Activated CD4-positive, alpha-beta memory T cell treated with anti-CD3 and anti-CD28 coated beads for 36 hours (primary cell): Measurements from ENCODE around the gene PEX13. TPM values are rescaled to one million over a fixed set of nuclear protein-coding genes. Genes with fewer than 3 reads are reported as not detected.
"Not testable (repeated sequence)": the region's sequence is repeated elsewhere in the genome, so short reads cannot be mapped to it uniquely, and the experiment has no call there.

ENCODE experiments used
- CTCF ChIA-PET: fragments of 350-600 bp; sonication (Branson Sonifier 250); formaldehyde crosslinking; loops from one replicate; lab custom pipeline; 2021; ENCODE audit warnings: antibody characterized with exemption, inconsistent platforms; lab: Charles Lee
- POLR2A ChIA-PET: fragments of 350-600 bp; sonication (Branson Sonifier 250); formaldehyde crosslinking; loops from one replicate; lab custom pipeline; 2021; ENCODE audit warnings: antibody characterized with exemption; lab: Charles Lee
- DNase-seq: peaks from one replicate; pipeline ENCODE4 v3.0.0-alpha.2; 2020
- H3K27ac Mint-ChIP-seq: one replicate; pipeline ENCODE4 v1.8.0; 2021; ENCODE audit warnings: mixed read lengths
- H3K27me3 Mint-ChIP-seq: one replicate; pipeline ENCODE4 v1.8.0; 2021; ENCODE audit warnings: mixed read lengths
- H3K36me3 Mint-ChIP-seq: one replicate; pipeline ENCODE4 v1.8.0; 2021; ENCODE audit warnings: mixed read lengths
- H3K4me1 Mint-ChIP-seq: one replicate; pipeline ENCODE4 v1.8.0; 2021; ENCODE audit warnings: low read depth, mixed read lengths
- H3K4me3 Mint-ChIP-seq: one replicate; pipeline ENCODE4 v1.8.0; 2021; ENCODE audit warnings: mild to moderate bottlenecking, mixed read lengths
- H3K9me3 Mint-ChIP-seq: one replicate; pipeline ENCODE4 v1.8.0; 2021; ENCODE audit warnings: mixed read lengths
- intact Hi-C: fragments of 100-400 bp; cut with micrococcal nuclease; formaldehyde crosslinking; loops from one replicate; pipeline ENCODE4 v1.15.1; 2023
- total RNA-seq, 2 experiments: library from RNA; stranded (reverse); gene quantifications; one replicate each; pipeline ENCODE4 v1.2.3, GENCODE V29; 2021

PEX13 gene
- total RNA-seq, 2 experiments from 2014 or later = 18.4 to 18.7 TPM

GRCh38 chr2:61034592-61034991 lies 17.1 kb downstream of the PEX13 start:
- H3K27me3 Mint-ChIP-seq, H3K27ac Mint-ChIP-seq, CTCF ChIA-PET, POLR2A ChIA-PET, H3K4me3 Mint-ChIP-seq, H3K4me1 Mint-ChIP-seq, intact Hi-C loops, DNase-seq: not testable (repeated sequence)
- Mint-ChIP-seq H3K9me3 (peaks cover 11% of the 10 kb centered on the region), H3K36me3 (peaks cover 31% of the 10 kb centered on the region)

DNA sequence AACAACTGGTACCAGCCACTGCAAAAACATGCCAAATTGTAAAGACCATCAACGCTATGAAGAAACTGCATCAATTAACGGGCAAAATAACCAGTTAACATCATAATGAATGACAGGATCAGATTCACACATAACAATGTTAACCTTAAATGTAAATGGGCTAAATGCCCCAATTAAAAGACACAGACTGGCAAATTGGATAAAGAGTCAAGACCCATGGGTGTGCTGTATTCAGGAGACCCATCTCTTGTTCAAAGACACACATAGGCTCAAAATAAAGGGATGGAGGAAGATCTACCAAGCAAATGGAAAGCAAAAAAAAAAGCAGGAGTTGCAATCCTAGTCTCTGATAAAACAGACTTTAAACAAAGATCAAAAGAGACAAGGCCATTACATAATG lies 19.1 kb downstream of the PEX13 start:
- peaks cover 12% of the 10 kb centered on the region for H3K4me1 Mint-ChIP-seq
- DNase-seq, H3K27ac Mint-ChIP-seq, POLR2A ChIA-PET, intact Hi-C loops, H3K27me3 Mint-ChIP-seq, CTCF ChIA-PET, H3K4me3 Mint-ChIP-seq: not testable (repeated sequence)
- H3K9me3 Mint-ChIP-seq = peaks cover 11% of the 10 kb centered on the region
- H3K36me3 Mint-ChIP-seq = peaks cover 29% of the 10 kb centered on the region

DNA sequence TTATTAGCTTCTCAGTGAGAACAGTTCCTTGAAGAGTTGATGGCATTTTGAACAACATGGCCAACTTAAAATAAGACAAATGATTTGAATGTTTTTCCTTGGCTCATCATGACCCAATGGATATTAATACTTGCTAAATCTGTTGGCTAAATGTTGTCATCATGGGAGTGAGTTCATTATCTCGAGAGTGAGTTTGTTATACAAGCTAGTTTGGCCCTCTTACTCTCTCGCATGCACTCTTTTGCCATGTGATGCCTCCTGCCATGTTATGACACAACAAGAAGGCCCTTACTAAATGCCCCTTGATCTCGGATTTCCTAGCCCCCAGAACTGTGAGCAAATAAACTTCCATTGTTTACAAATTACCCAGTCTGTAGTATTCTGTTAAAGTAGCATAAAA lies 25.3 kb downstream of the PEX13 start:
- Mint-ChIP-seq H3K4me1 (peaks cover 23% of the 10 kb centered on the region), H3K27me3 (no peaks in the 10 kb centered on the region), H3K9me3 (peaks cover 11% of the 10 kb centered on the region), H3K36me3 (peaks cover 17% of the 10 kb centered on the region), H3K4me3 (no peak overlapping the region), H3K27ac (no peak overlapping the region)
- intact Hi-C loops = no loop called here
- CTCF ChIA-PET = no interaction called here
- POLR2A ChIA-PET = no interaction called here
- DNase-seq = no peak

- H3K27me3 Mint-ChIP-seq = no peaks in the 10 kb centered on the region
- H3K9me3 Mint-ChIP-seq = no peaks in the 10 kb centered on the region
- H3K36me3 Mint-ChIP-seq = peaks cover 26% of the 10 kb centered on the region
- no peak overlapping the region for H3K4me3 Mint-ChIP-seq
- H3K27ac Mint-ChIP-seq = no peak overlapping the region
- DNase-seq = no peak
- H3K4me1 Mint-ChIP-seq = peaks cover 23% of the 10 kb centered on the region
- CTCF ChIA-PET = interaction anchor here (0.6 kb wide), 1 partner anchor 394 kb away, joined by 3 read pairs; no protein-coding TSS in a partner anchor
- intact Hi-C loops = no loop called here
- POLR2A ChIA-PET = no interaction called here
These were observed 27.1 kb downstream of the PEX13 start for GRCh38 chr2:61044636-61045035.

DNA sequence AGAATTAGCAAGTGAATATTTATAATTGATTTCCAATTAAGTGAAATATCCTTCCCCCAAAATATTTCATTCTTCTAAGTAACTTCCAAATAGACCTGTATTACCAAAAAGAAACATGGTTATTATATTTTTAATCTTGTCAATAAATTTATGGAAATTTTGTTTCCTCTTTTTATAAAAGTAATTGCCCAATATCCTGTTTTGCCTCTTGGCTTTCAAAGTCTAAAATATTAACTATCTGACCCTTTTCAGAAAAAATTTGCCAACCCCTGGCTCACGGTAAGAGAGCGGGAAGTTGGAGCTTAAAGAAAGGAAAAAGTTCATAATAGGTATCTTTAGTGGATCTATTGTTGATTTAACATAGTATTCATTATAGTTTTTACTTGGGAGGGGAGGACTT lies 27.7 kb downstream of the PEX13 start:
- CTCF ChIA-PET = no interaction called here
- intact Hi-C loops = no loop called here
- no peak overlapping the region for H3K27ac Mint-ChIP-seq
- H3K36me3 Mint-ChIP-seq = peaks cover 26% of the 10 kb centered on the region
- POLR2A ChIA-PET = no interaction called here
- H3K4me1 Mint-ChIP-seq = peaks cover 22% of the 10 kb centered on the region
- H3K9me3 Mint-ChIP-seq = no peaks in the 10 kb centered on the region
- no peak for DNase-seq
- no peak overlapping the region for H3K4me3 Mint-ChIP-seq
- no peaks in the 10 kb centered on the region for H3K27me3 Mint-ChIP-seq

DNA sequence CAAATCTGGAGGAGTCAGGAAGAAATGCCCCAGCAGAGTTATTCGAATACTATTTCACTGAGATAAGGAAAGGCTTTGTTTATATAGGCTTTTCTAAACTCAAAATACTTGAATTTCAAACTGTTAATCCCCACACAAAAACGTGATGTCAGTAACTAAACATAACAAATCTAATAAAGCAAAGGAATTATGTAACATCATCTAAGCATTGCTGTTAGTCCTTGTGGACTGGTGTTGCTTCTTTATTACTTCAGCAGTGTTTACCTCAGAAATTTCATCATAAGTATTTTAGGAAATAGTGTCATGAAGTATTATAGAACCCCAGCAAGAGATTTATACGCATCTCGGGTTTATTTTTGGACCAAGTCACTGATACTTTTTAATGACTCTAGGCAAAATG lies 28.5 kb downstream of the PEX13 start:
- no peak overlapping the region for H3K27ac Mint-ChIP-seq
- H3K36me3 Mint-ChIP-seq = peaks cover 26% of the 10 kb centered on the region

DNA sequence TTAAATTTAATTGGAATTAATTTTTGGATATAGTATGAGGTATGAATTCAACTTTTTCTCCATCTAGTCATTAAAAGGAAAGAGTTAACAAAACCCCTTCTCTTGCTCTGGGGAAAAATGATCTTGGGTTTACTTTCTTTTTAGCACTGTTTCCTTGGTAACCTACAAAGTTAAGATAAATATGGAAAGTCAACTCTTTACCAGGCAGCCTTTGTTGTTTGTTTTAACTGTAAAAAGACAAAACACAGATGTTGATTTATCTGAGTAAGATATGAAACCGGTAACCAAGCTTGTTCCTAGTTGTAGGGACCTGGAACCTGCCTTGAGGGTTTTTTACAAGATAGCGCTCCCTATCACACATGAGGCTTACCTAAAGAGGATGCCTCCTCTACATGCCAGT lies 38.0 kb downstream of the PEX13 start:
- Mint-ChIP-seq H3K27me3 (no peaks in the 10 kb centered on the region), H3K4me3 (no peak overlapping the region), H3K27ac (no peak overlapping the region), H3K9me3 (no peaks in the 10 kb centered on the region), H3K4me1 (no peaks in the 10 kb centered on the region), H3K36me3 (peaks cover 9% of the 10 kb centered on the region)
- DNase-seq = no peak
- ChIA-PET CTCF (no interaction called here), POLR2A (no interaction called here)
- intact Hi-C loops = no loop called here

More for the DNA sequence above, 28.5 kb downstream of the PEX13 start:
- intact Hi-C loops = no loop called here
- Mint-ChIP-seq H3K4me3 (no peak overlapping the region), H3K4me1 (peaks cover 17% of the 10 kb centered on the region), H3K9me3 (no peaks in the 10 kb centered on the region), H3K27me3 (no peaks in the 10 kb centered on the region)
- DNase-seq = no peak
- ChIA-PET POLR2A (no interaction called here), CTCF (no interaction called here)

DNA sequence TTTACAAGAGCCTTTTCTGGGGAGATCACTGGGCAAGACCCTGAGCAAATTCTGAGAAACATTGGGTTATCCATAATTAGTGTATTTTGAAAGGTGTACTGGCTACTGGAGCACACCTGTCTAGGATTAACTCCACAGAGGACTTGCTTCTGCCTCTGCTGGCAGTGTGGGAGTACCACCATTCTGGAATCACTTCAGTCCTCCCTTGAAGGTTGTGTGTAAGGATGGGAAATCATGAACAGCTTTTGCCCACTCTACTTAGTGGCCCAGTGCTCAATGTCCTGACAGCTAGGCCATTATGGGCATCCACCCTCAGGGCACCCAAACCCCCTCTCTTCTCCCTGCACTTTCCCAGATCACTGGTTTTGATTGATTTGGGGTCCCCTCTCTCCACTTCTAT lies 40.0 kb downstream of the PEX13 start:
- intact Hi-C loops = no loop called here
- ChIA-PET CTCF (no interaction called here), POLR2A (no interaction called here)
- Mint-ChIP-seq H3K36me3 (peaks cover 6% of the 10 kb centered on the region), H3K4me3 (no peak overlapping the region), H3K27ac (no peak overlapping the region), H3K4me1 (no peaks in the 10 kb centered on the region), H3K27me3 (no peaks in the 10 kb centered on the region), H3K9me3 (no peaks in the 10 kb centered on the region)
- DNase-seq = no peak

GRCh38 chr2:61059382-61059781 lies 41.9 kb downstream of the PEX13 start:
- POLR2A ChIA-PET = no interaction called here
- Mint-ChIP-seq H3K27ac (no peak overlapping the region), H3K36me3 (peaks cover 6% of the 10 kb centered on the region), H3K27me3 (no peaks in the 10 kb centered on the region), H3K9me3 (no peaks in the 10 kb centered on the region), H3K4me1 (no peaks in the 10 kb centered on the region), H3K4me3 (no peak overlapping the region)
- DNase-seq = no peak
- intact Hi-C loops = no loop called here
- CTCF ChIA-PET = no interaction called here

- CTCF ChIA-PET = interaction anchor here (0.6 kb wide), 1 partner anchor 59 kb away, joined by 5 read pairs; no protein-coding TSS in a partner anchor
- POLR2A ChIA-PET = interaction anchor here (0.6 to 1.4 kb wide), 4 partner anchors 79 to 274 kb away, joined by 3 to 4 read pairs (median 4); no protein-coding TSS in a partner anchor
- peak; percentile 89 for DNase-seq
- intact Hi-C loops = loop anchor here (1.0 kb wide), 2 partner anchors 49 to 111 kb away; partner anchors contain the start of gene PEX13
- H3K9me3 Mint-ChIP-seq = no peaks in the 10 kb centered on the region
- peaks cover 4% of the 10 kb centered on the region for H3K4me1 Mint-ChIP-seq
- H3K36me3 Mint-ChIP-seq = no peaks in the 10 kb centered on the region
- peak within 1 kb of the TSS; percentile 81 for H3K4me3 Mint-ChIP-seq
- no peaks in the 10 kb centered on the region for H3K27me3 Mint-ChIP-seq
- no peak within 1 kb of the TSS for H3K27ac Mint-ChIP-seq
These were observed 48.5 kb downstream of the PEX13 start, which contains the start of gene SANBR for GRCh38 chr2:61065714-61066709. TSS of gene SANBR (plus strand) at chr2:61065871. CDS start at chr2:61070351, 4,480 bp downstream.

DNA sequence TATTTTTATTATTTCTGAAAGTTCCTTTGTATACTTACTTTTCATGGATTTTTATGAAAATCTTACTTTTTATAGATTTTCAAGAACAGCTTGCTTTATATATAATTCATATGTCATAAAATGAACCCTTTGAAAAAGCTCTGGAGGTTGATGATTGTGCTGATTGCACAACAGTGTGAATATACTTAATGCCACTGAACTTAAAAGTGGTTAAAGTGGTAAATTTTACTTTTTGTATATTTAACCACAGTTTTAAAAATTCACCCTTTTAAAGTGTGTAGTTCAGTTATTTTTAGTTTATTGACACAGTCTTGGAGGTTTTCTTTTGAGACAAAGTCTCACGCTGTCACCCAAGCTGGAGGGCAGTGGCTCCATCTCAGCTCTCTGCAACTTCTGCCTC lies 56.6 kb downstream of the PEX13 start:
- no peak for DNase-seq
- Mint-ChIP-seq H3K27me3 (no peaks in the 10 kb centered on the region), H3K36me3 (peaks cover 5% of the 10 kb centered on the region), H3K4me3 (no peak overlapping the region), H3K9me3 (no peaks in the 10 kb centered on the region), H3K27ac (no peak overlapping the region), H3K4me1 (no peaks in the 10 kb centered on the region)
- POLR2A ChIA-PET = no interaction called here
- intact Hi-C loops = no loop called here
- CTCF ChIA-PET = no interaction called here

GRCh38 chr2:61085883-61086282 lies 68.4 kb downstream of the PEX13 start:
- ChIA-PET POLR2A (no interaction called here), CTCF (no interaction called here)
- Mint-ChIP-seq H3K36me3 (peaks cover 2% of the 10 kb centered on the region), H3K27me3 (no peaks in the 10 kb centered on the region), H3K27ac (no peak overlapping the region), H3K4me1 (no peaks in the 10 kb centered on the region), H3K4me3 (no peak overlapping the region), H3K9me3 (no peaks in the 10 kb centered on the region)
- intact Hi-C loops = no loop called here
- DNase-seq = no peak
